Esophagus muscularis mucosa (tissue), 4 donors: ENCODE measurements around the gene VTI1A. TPM values are rescaled to one million over a fixed set of nuclear protein-coding genes. Genes with fewer than 3 reads are reported as not detected.
A peak's percentile ranks its signal among the peaks of the same experiment; 100 is the strongest.
"Not testable (repeated sequence)": the region's sequence is repeated elsewhere in the genome, so short reads cannot be mapped to it uniquely, and the experiment has no call there.

ENCODE experiments used
- DNase-seq: peaks from one replicate; pipeline ENCODE4 v3.0.0-alpha.2; 2017; ENCODE audit errors: extremely low spot score
- H3K27ac ChIP-seq, 4 donors: fragments of 200-600 bp; sonication (generic); replicated peaks in 1 of 4; 1 replicate in 3 of 4; 2 replicates in 1 of 4; pipeline ENCODE4 v1.5.1; 2016 to 2019; ENCODE audit warnings: mild to moderate bottlenecking in 1 of 4
- H3K27me3 ChIP-seq, 4 donors: fragments of 200-600 bp; sonication (generic); one replicate each; pipeline versions ENCODE4 v1.5.1 to v1.6.0; 2016 to 2019
- H3K36me3 ChIP-seq, 4 donors: fragments of 200-600 bp; sonication (generic); one replicate each; pipeline ENCODE4 v1.5.1; 2016 to 2019
- H3K4me1 ChIP-seq, 4 donors: fragments of 200-600 bp; sonication (generic); one replicate each; pipeline ENCODE4 v1.5.1; 2016 to 2019
- H3K4me3 ChIP-seq, 4 donors: fragments of 200-600 bp; sonication (generic); 1 replicate in 2 of 4; 2 replicates in 2 of 4; pipeline ENCODE4 v1.5.1; 2016 to 2019; ENCODE audit warnings: mild to moderate bottlenecking in 4 of 4, moderate library complexity in 1 of 4
- H3K9me3 ChIP-seq, 4 donors: fragments of 200-600 bp; sonication (generic); 1 replicate in 3 of 4; 2 replicates in 1 of 4; pipeline ENCODE4 v1.5.1; 2016 to 2019
- EP300 ChIP-seq: sonication (generic); formaldehyde crosslinking; IDR thresholded peaks from one replicate; pipeline ENCODE4 v1.6.1; 2017; ENCODE audit warnings: antibody characterized with exemption
- POLR2A ChIP-seq: fragments of 450-650 bp; IDR thresholded peaks from one replicate; pipeline ENCODE4 v1.6.1; 2017; ENCODE audit warnings: antibody characterized with exemption, moderate library complexity, mild to moderate bottlenecking, low read depth
- POLR2AphosphoS5 ChIP-seq, 2 donors: sonication (generic); formaldehyde crosslinking; IDR thresholded peaks; one replicate each; pipeline ENCODE4 v1.6.1; 2017; ENCODE audit warnings: antibody characterized with exemption in 2 of 2
- WGBS: methylation state at CpG from one replicate; pipeline ENCODE4 v1.1.5; 2018; 5-methylcytosine and 5-hydroxymethylcytosine counted together
- intact Hi-C: fragments of 100-400 bp; cut with DNase I; formaldehyde crosslinking; loops from one replicate; pipeline ENCODE4 v1.15.1; 2023
- total RNA-seq, 4 donors: library from RNA; depleted of rRNA; stranded (reverse); fragments of >200 nt; gene quantifications; one replicate each; pipeline versions ENCODE4 v1.1.0 to v1.2.1, GENCODE V29; 2016
- TF ChIP-seq, protein P1 (sequence below), 3 experiments: fragments of 200-600 bp in 2 of 3; fragments of 450-650 bp in 1 of 3; sonication (generic) in 2 of 3; IDR thresholded peaks; one replicate each; pipeline ENCODE4 v1.5.1; 2017 to 2019; ENCODE audit warnings: antibody characterized with exemption in 3 of 3, mild to moderate bottlenecking in 2 of 3, moderate library complexity in 1 of 3

The VTI1A gene
- total RNA-seq: 10 to 100 TPM; 27.6 to 42.7 (median 33.8) TPM

DNA sequence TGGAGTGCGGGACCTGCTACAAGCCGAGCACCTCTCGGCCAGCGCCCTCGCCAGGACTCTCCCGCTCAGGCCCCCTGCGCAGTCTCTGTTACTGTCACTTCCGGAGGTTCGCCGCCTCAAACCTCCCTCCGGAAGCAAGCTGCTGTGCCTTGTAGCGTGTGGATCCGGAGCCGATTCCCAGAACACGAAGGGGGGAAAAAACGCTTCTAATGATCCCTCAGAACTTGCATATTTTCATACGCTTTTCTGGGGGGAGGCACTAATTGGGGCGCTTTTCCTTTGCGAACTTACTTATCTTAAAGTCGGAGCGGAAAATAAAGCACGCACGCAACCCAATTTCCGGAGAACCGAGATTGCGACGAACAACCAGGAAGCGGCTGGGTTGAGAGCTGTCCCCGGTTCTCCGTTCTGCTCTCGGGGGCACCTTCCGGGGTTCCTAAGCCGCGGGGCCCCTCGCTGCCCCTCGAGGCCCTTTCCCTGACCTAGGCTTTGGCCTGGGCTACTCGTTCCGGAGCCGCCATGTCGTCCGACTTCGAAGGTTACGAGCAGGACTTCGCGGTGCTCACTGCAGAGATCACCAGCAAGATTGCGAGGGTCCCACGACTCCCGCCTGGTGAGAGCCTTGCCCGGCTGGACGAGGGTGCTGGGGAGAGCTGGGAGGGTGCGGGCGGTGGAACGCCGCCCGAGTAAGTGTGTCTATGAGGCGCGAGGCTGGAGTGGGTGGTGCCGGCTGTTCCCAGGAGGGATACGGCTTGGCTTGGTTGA is at the start of gene VTI1A, which contains the start of gene ZDHHC6:
TSS of gene VTI1A (plus strand) at position 361 of the 765 bp plus-strand sequence. CDS start at position 520, 159 bp downstream.
TSS of gene ZDHHC6 (minus strand) at position 60 of the 765 bp plus-strand sequence. CDS start 1,478 bp downstream, outside the sequence.
- WGBS: 0% methylated on average over 36 of the region's 59 CpGs
- Histone ChIP-seq H3K4me1 (peaks cover 22 to 41% (median 34%) of the 10 kb centered on the region in 4 donors), H3K27ac (peak within 1 kb of the TSS; percentile 86 to 90 (median 88)), H3K36me3 (peaks cover 0 to 36% (median 18%) of the 10 kb centered on the region in 4 donors), H3K27me3 (no peaks in the 10 kb centered on the region), H3K4me3 (peak within 1 kb of the TSS; percentile 65 to 91 (median 88)), H3K9me3 (no peaks in the 10 kb centered on the region)
- intact Hi-C loops: loop anchor here (10.0 kb wide), 1 partner anchor 262 kb away; the partner anchor contains the start of gene GPAM
- DNase-seq: peak; percentile 93
- TF ChIP-seq POLR2A (no peak), POLR2AphosphoS5 (IDR thresholded peaks at IDR 0.05) (peak; percentile 61 to 87)
- TF ChIP-seq, protein P1, sequence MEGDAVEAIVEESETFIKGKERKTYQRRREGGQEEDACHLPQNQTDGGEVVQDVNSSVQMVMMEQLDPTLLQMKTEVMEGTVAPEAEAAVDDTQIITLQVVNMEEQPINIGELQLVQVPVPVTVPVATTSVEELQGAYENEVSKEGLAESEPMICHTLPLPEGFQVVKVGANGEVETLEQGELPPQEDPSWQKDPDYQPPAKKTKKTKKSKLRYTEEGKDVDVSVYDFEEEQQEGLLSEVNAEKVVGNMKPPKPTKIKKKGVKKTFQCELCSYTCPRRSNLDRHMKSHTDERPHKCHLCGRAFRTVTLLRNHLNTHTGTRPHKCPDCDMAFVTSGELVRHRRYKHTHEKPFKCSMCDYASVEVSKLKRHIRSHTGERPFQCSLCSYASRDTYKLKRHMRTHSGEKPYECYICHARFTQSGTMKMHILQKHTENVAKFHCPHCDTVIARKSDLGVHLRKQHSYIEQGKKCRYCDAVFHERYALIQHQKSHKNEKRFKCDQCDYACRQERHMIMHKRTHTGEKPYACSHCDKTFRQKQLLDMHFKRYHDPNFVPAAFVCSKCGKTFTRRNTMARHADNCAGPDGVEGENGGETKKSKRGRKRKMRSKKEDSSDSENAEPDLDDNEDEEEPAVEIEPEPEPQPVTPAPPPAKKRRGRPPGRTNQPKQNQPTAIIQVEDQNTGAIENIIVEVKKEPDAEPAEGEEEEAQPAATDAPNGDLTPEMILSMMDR (IDR thresholded peaks at IDR 0.05): peak in 2 of 3 experiments; percentile 10 to 23

DNA sequence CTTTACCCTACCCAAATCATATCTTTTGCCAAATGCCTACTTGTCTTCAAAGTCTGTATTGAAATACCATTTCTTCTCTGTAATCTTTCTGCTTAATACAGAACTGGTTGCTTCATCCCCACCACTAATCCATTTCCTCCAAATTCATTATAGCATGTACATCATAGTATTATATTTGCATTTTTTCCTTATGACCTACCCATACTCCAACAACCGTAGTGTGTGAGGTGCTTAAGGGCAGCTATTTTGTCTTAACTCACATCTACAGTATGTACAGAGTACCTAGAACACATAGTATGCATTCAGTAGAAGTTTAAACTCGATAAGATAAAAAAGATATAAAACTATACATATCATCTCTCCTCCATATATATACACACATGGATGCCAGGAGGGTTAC is 49.4 kb upstream of the VTI1A start:
- intact Hi-C loops: no loop called here
- no peak overlapping the region for H3K4me3 ChIP-seq
- WGBS: 89% methylated on average over 2 of the region's 2 CpGs
- H3K4me1 ChIP-seq: no peaks in the 10 kb centered on the region
- H3K36me3 ChIP-seq: peaks cover 0 to 44% (median 4%) of the 10 kb centered on the region in 4 donors
- no peak for DNase-seq
- no peak overlapping the region for H3K27ac ChIP-seq
- TF ChIP-seq POLR2A (no peak), POLR2AphosphoS5 (IDR thresholded peaks at IDR 0.05) (no peak), EP300 (no peak)
- TF ChIP-seq, protein P1 (IDR thresholded peaks at IDR 0.05): no peak
- no peaks in the 10 kb centered on the region for H3K9me3 ChIP-seq
- no peaks in the 10 kb centered on the region for H3K27me3 ChIP-seq

DNA sequence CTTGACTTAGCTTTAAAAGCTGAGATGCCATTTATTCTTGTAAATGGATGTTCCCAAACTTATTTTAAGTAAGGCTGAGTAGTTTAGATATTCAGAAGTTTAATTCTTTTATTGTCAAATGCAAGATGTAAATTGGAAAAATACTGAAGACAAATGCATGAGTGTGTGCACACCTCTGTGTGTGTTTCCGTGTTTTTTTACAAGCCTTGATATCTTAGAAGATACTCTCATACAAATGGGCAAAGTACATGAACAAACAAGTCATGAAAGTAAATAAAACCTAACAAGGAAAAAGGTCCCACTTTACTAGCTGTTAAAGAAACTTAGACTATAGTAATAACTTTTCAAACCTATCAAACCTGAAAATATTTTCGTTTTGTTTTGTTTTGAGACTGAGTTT is 44.1 kb upstream of the VTI1A start:
- WGBS: 79% methylated on average over 2 of the region's 2 CpGs
- no peak for DNase-seq
- Histone ChIP-seq H3K4me3 (no peak overlapping the region), H3K4me1 (no peaks in the 10 kb centered on the region), H3K36me3 (peaks cover 0 to 51% (median 7%) of the 10 kb centered on the region in 4 donors), H3K27me3 (no peaks in the 10 kb centered on the region), H3K9me3 (no peaks in the 10 kb centered on the region), H3K27ac (no peak overlapping the region)
- TF ChIP-seq, protein P1 (IDR thresholded peaks at IDR 0.05): no peak
- TF ChIP-seq POLR2AphosphoS5 (IDR thresholded peaks at IDR 0.05) (no peak), POLR2A (no peak), EP300 (no peak)
- intact Hi-C loops: no loop called here

DNA sequence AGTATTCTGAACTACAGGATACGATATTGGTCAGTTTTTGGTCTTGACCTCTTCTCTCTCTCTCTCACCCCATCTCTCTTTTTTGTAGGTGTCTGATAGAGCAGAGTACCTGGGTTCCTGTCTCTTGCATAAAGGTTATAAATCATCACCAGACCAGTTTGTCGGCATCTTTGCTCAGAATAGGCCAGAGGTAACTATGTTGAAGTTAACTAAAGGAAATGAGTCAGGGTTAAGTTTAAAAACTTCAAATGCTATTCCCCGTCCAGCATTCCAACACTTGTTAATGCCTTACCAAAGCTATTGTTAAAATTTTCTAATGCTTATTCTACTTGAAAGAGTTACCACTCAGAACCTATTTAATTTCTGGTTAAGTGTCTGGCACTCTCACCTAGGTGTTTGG is 42.4 kb upstream of the VTI1A start:
- intact Hi-C loops: no loop called here
- TF ChIP-seq POLR2A (no peak), POLR2AphosphoS5 (IDR thresholded peaks at IDR 0.05) (no peak), EP300 (no peak)
- TF ChIP-seq, protein P1 (IDR thresholded peaks at IDR 0.05): no peak
- H3K4me1 ChIP-seq: no peaks in the 10 kb centered on the region
- no peak overlapping the region for H3K27ac ChIP-seq
- no peaks in the 10 kb centered on the region for H3K9me3 ChIP-seq
- H3K36me3 ChIP-seq: peaks cover 0 to 54% (median 4%) of the 10 kb centered on the region in 4 donors
- no peak for DNase-seq
- H3K27me3 ChIP-seq: no peaks in the 10 kb centered on the region
- WGBS: 77% methylated on average over 3 of the region's 3 CpGs
- no peak overlapping the region for H3K4me3 ChIP-seq

DNA sequence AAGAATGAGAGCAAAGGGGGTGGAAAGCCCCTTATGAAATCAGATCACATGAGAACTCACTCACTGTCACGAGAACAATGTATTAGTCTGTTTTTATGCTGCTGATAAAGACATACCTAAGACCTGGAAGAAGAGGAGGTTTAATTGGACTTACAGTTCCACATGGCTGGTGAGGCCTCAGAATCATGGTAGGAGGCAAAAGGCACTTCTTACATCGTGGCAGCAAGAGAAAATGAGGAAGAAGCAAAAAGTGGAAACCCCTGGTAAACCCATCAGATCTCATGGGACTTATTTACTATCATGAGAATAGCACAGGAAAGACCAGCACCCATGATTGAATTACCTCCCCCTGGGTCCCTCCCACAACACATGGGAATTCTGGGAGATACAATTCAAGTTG is 40.2 kb upstream of the VTI1A start:
- DNase-seq, H3K27me3 ChIP-seq, H3K27ac ChIP-seq, intact Hi-C loops, H3K4me3 ChIP-seq, H3K4me1 ChIP-seq, H3K9me3 ChIP-seq: not testable (repeated sequence)
- WGBS: 72% methylated on average over 2 of the region's 2 CpGs
- H3K36me3 ChIP-seq: peaks cover 0 to 49% (median 9%) of the 10 kb centered on the region in 4 donors
